Adrenal gland (tissue), 12 donors: ENCODE results near the gene SLC24A4. TPM values are rescaled to one million over a fixed set of nuclear protein-coding genes. Genes with fewer than 3 reads are reported as not detected.
A peak's percentile ranks its signal among the peaks of the same experiment; 100 is the strongest.

Experiments
- DNase-seq, 7 donors: peaks; one replicate each; pipeline ENCODE4 v3.0.0-alpha.2; 2019 to 2020
- H3K27ac ChIP-seq, 5 donors: fragments of 200-600 bp; sonication (generic) in 4 of 5; 1 replicate in 3 of 5; 2 replicates in 2 of 5; pipeline versions ENCODE4 v1.5.1 to v1.8.0; 2016 to 2020; ENCODE audit warnings: mild to moderate bottlenecking in 1 of 5
- H3K27me3 ChIP-seq: fragments of 200-600 bp; 2 replicates; pipeline ENCODE4 v1.8.0; 2021
- H3K36me3 ChIP-seq, 2 donors: fragments of 200-600 bp; replicated peaks in 1 of 2; 1 replicate in 1 of 2; 2 replicates in 1 of 2; pipeline versions ENCODE4 v1.5.1 to v1.8.0; 2018 to 2022
- H3K4me1 ChIP-seq, 2 donors: fragments of 200-600 bp; replicated peaks in 1 of 2; 1 replicate in 1 of 2; 2 replicates in 1 of 2; pipeline versions ENCODE4 v1.5.1 to v1.8.0; 2018 to 2021
- H3K4me3 ChIP-seq, 4 donors: fragments of 200-600 bp; sonication (generic) in 3 of 4; one replicate each; pipeline ENCODE4 v1.5.1; 2016 to 2018
- H3K9me3 ChIP-seq, 3 donors: fragments of 200-600 bp; sonication (generic) in 1 of 3; replicated peaks in 1 of 3; 1 replicate in 2 of 3; 2 replicates in 1 of 3; pipeline versions ENCODE4 v1.5.1 to v1.8.0; 2016 to 2021
- CTCF ChIP-seq, 6 experiments: fragments of 450-650 bp in 4 of 6; fragments of 200-600 bp in 2 of 6; sonication (generic) in 1 of 6; IDR thresholded peaks; 1 replicate in 5 of 6; 2 replicates in 1 of 6; pipeline versions ENCODE4 v1.5.1 to v1.8.0; 2016 to 2021; ENCODE audit warnings: antibody characterized with exemption in 6 of 6, mild to moderate bottlenecking in 2 of 6, moderate library complexity in 1 of 6
- POLR2A ChIP-seq, 2 donors: fragments of 450-650 bp; IDR thresholded peaks; one replicate each; pipeline ENCODE4 v1.6.1; 2017; ENCODE audit warnings: antibody characterized with exemption in 2 of 2, mild to moderate bottlenecking in 2 of 2, moderate library complexity in 1 of 2
- WGBS, 4 donors: extraction: QIAGEN DNeasy Blood & Tissue Kit in 2 of 4; methylation state at CpG; one replicate each; pipeline versions ENCODE4 v1.1.5 to v1.1.7; 2013 to 2017; 5-methylcytosine and 5-hydroxymethylcytosine counted together
- intact Hi-C, 2 donors: fragments of 100-400 bp; cut with DNase I; formaldehyde crosslinking; loops; one replicate each; pipeline versions ENCODE4 v1.14.1 to v1.15.0; 2022 to 2023
- polyA plus RNA-seq, 3 donors: library from polyadenylated mRNA; stranded (reverse); fragments of 200-250 nt in 2 of 3; fragments of 350-450 nt in 1 of 3; fragmentation: Illumina TruSeq in 1 of 3; extraction: RNeasy Lipid Tissue Mini Kit (QIAGEN cat#74804) in 1 of 3; gene quantifications; one replicate each; pipeline ENCODE4 v1.2.3, GENCODE V29; 2013 to 2014
- total RNA-seq, 9 donors: library from RNA; depleted of rRNA in 4 of 9; stranded (reverse); fragments of >200 nt in 4 of 9; fragments of 120-200 nt in 1 of 9; fragmentation: NEBNext Ultra II Directional in 1 of 9; extraction: Animal tissue kit (Norgen Biotek cat#: 25700) in 1 of 9; gene quantifications; one replicate each; pipeline versions ENCODE4 v1.1.0 to v1.2.4, GENCODE V29; 2013 to 2023
- donor health status: healthy with polysubstance abuse.
- donor health status: Bipolar disorder and iron deficiency.
- donor health status: DM: yes; HTN: yes; CAD: no.
- donor health status: DM: no; HTN: no; CAD: no.
- donor health status: DM: no; HTN: no; CAD: no.
- donor health status: DM: yes; HTN: yes; CAD: no.

The SLC24A4 gene
- total and polyA plus RNA-seq, 12 donors = 0.09 to 1.9 (median 0.52) TPM

- no peak overlapping the region for H3K4me3 ChIP-seq
- H3K4me1 ChIP-seq = no peaks in the 10 kb centered on the region
- H3K27ac ChIP-seq = peak overlapping the region in 1 of 5 donors; percentile 55
- intact Hi-C loops = no loop called here
- H3K36me3 ChIP-seq = no peaks in the 10 kb centered on the region
- no peaks in the 10 kb centered on the region for H3K9me3 ChIP-seq
- H3K27me3 ChIP-seq = no peaks in the 10 kb centered on the region
- whole genome bisulfite sequencing, 4 donors = 51 to 76% (median 69%) methylated on average over 3 of the region's 3 CpGs
- DNase-seq = peak in 2 of 7 donors; percentile 23 to 36
- TF ChIP-seq POLR2A (IDR thresholded peaks at IDR 0.05) (no peak), CTCF (IDR thresholded peaks at IDR 0.05) (no peak)
Measured at GRCh38 chr14:92466059-92466458, 143.1 kb downstream of the SLC24A4 start.

GRCh38 chr14:92469515-92469914 is 146.6 kb downstream of the SLC24A4 start:
- Histone ChIP-seq H3K9me3 (no peaks in the 10 kb centered on the region), H3K4me3 (no peak overlapping the region), H3K27ac (no peak overlapping the region), H3K36me3 (no peaks in the 10 kb centered on the region), H3K27me3 (no peaks in the 10 kb centered on the region), H3K4me1 (peaks cover 13 to 15% of the 10 kb centered on the region in 2 donors)
- no peak for DNase-seq
- WGBS, 4 donors = 91 to 100% (median 92%) methylated on average over 2 of the region's 2 CpGs
- no peak for TF ChIP-seq CTCF (IDR thresholded peaks at IDR 0.05)
- TF ChIP-seq POLR2A (IDR thresholded peaks at IDR 0.05) = no peak
- intact Hi-C loops = no loop called here

- Histone ChIP-seq H3K27ac (no peak overlapping the region), H3K4me1 (peaks cover 14 to 17% of the 10 kb centered on the region in 2 donors), H3K4me3 (no peak overlapping the region), H3K27me3 (no peaks in the 10 kb centered on the region), H3K9me3 (no peaks in the 10 kb centered on the region), H3K36me3 (no peaks in the 10 kb centered on the region)
- 93 to 95% (median 94%) methylated on average over 3 of the region's 3 CpGs for WGBS, 4 donors
- no peak for DNase-seq
- TF ChIP-seq CTCF (IDR thresholded peaks at IDR 0.05) = no peak
- intact Hi-C loops = no loop called here
Measured at GRCh38 chr14:92470215-92470614, 147.2 kb downstream of the SLC24A4 start.

GRCh38 chr14:92470811-92471210 is 147.8 kb downstream of the SLC24A4 start:
- TF ChIP-seq CTCF (IDR thresholded peaks at IDR 0.05) (no peak), POLR2A (IDR thresholded peaks at IDR 0.05) (no peak)
- Histone ChIP-seq H3K4me1 (peaks cover 18 to 23% of the 10 kb centered on the region in 2 donors), H3K27me3 (no peaks in the 10 kb centered on the region), H3K27ac (no peak overlapping the region), H3K36me3 (no peaks in the 10 kb centered on the region), H3K9me3 (no peaks in the 10 kb centered on the region), H3K4me3 (no peak overlapping the region)
- intact Hi-C loops = no loop called here
- no peak for DNase-seq
- WGBS, 4 donors = 96 to 100% (median 100%) methylated on average over 1 of the region's 1 CpG; no CpG with 5 or more reads in 1 of the 4 donors
